Loucy (cell line): ENCODE data around the gene NME1.

Experiments used
- H2AFZ ChIP-seq: fragments of 200-600 bp; sonication (generic); 2 replicates; pipeline ENCODE4 v1.6.0; 2016; ENCODE audit warnings: antibody characterized with exemption, mild to moderate bottlenecking, low read length, moderate library complexity
- H3F3A ChIP-seq: fragments of 200-600 bp; 2 replicates; pipeline ENCODE4 v1.6.0; 2016; ENCODE audit warnings: antibody characterized with exemption, low read depth, mild to moderate bottlenecking
- H3K27me3 ChIP-seq: fragments of 200-600 bp; sonication (generic); 2 replicates; pipeline ENCODE4 v1.6.1; 2014; ENCODE audit warnings: low read length, mild to moderate bottlenecking; ENCODE audit not compliant: insufficient read depth, poor library complexity, severe bottlenecking
- H3K36me3 ChIP-seq: fragments of 200-600 bp; sonication (generic); 2 replicates; pipeline ENCODE4 v1.6.1; 2016; ENCODE audit warnings: low read length; ENCODE audit not compliant: insufficient read depth
- H3K4me1 ChIP-seq: fragments of 200-600 bp; sonication (generic); 2 replicates; pipeline ENCODE4 v1.5.1; 2014; ENCODE audit warnings: low read length, mild to moderate bottlenecking; ENCODE audit not compliant: insufficient read depth, poor library complexity, severe bottlenecking
- H3K4me2 ChIP-seq: fragments of 200-600 bp; sonication (generic); 2 replicates; pipeline ENCODE4 v1.6.0; 2014; ENCODE audit warnings: antibody characterized with exemption, low read length, low read depth, mild to moderate bottlenecking; ENCODE audit not compliant: poor library complexity, severe bottlenecking
- H3K4me3 ChIP-seq: fragments of 200-600 bp; sonication (generic); 2 replicates; pipeline ENCODE4 v1.5.1; 2014; ENCODE audit warnings: low read length, mild to moderate bottlenecking, mixed read lengths; ENCODE audit not compliant: poor library complexity, severe bottlenecking
- H3K79me2 ChIP-seq: fragments of 200-600 bp; sonication (generic); 2 replicates; pipeline ENCODE4 v1.6.1; 2014; ENCODE audit warnings: low read length; ENCODE audit not compliant: insufficient read depth
- H3K9ac ChIP-seq: fragments of 200-600 bp; sonication (generic); 2 replicates; pipeline ENCODE4 v1.6.0; 2014; ENCODE audit warnings: mild to moderate bottlenecking, low read depth, low read length, moderate library complexity; ENCODE audit not compliant: poor library complexity, severe bottlenecking
- H3K9me2 ChIP-seq: fragments of 200-600 bp; sonication (generic); replicated peaks from 2 replicates; pipeline ENCODE4 v1.6.1; 2016; ENCODE audit warnings: low read depth, low read length, mixed read lengths
- H3K9me3 ChIP-seq: fragments of 200-600 bp; sonication (generic); 2 replicates; pipeline ENCODE4 v1.6.1; 2014; ENCODE audit warnings: mild to moderate bottlenecking, antibody characterized with exemption, low read length, low read depth; ENCODE audit not compliant: insufficient read depth
- H4K20me1 ChIP-seq: fragments of 200-600 bp; sonication (generic); 2 replicates; pipeline ENCODE4 v1.6.0; 2014; ENCODE audit warnings: antibody characterized with exemption, low read length, mild to moderate bottlenecking; ENCODE audit not compliant: insufficient read depth, poor library complexity, severe bottlenecking
- EZH2phosphoT487 ChIP-seq: fragments of 200-600 bp; IDR thresholded peaks from 2 replicates; pipeline ENCODE4 v1.6.1; 2018; ENCODE audit warnings: antibody characterized with exemption, mild to moderate bottlenecking, moderate library complexity, borderline replicate concordance
- TF ChIP-seq, protein P1 (sequence below): fragments of 200-600 bp; sonication (generic); conservative IDR thresholded peaks from 2 replicates; pipeline ENCODE4 v1.5.1; 2014; ENCODE audit warnings: mild to moderate bottlenecking, antibody characterized with exemption, low read length

NME1 gene

GRCh38 chr17:51200846-51201245 lies 47.5 kb downstream of the NME1 start:
- H3K36me3 ChIP-seq: peaks cover 80% of the 10 kb centered on the region
- no peak overlapping the region for H3K9ac ChIP-seq
- H3K4me2 ChIP-seq: no peak overlapping the region
- H3K27me3 ChIP-seq: no peaks in the 10 kb centered on the region
- no peaks in the 10 kb centered on the region for H3K79me2 ChIP-seq
- H3K4me1 ChIP-seq: peaks cover 8% of the 10 kb centered on the region
- no peak overlapping the region for H2AFZ ChIP-seq
- TF ChIP-seq, protein P1, sequence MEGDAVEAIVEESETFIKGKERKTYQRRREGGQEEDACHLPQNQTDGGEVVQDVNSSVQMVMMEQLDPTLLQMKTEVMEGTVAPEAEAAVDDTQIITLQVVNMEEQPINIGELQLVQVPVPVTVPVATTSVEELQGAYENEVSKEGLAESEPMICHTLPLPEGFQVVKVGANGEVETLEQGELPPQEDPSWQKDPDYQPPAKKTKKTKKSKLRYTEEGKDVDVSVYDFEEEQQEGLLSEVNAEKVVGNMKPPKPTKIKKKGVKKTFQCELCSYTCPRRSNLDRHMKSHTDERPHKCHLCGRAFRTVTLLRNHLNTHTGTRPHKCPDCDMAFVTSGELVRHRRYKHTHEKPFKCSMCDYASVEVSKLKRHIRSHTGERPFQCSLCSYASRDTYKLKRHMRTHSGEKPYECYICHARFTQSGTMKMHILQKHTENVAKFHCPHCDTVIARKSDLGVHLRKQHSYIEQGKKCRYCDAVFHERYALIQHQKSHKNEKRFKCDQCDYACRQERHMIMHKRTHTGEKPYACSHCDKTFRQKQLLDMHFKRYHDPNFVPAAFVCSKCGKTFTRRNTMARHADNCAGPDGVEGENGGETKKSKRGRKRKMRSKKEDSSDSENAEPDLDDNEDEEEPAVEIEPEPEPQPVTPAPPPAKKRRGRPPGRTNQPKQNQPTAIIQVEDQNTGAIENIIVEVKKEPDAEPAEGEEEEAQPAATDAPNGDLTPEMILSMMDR: no peak
- TF ChIP-seq EZH2phosphoT487: no peak
- no peaks in the 10 kb centered on the region for H4K20me1 ChIP-seq
- H3K9me2 ChIP-seq: no peaks in the 10 kb centered on the region
- no peaks in the 10 kb centered on the region for H3F3A ChIP-seq
- no peaks in the 10 kb centered on the region for H3K9me3 ChIP-seq
- H3K4me3 ChIP-seq: no peak overlapping the region

DNA sequence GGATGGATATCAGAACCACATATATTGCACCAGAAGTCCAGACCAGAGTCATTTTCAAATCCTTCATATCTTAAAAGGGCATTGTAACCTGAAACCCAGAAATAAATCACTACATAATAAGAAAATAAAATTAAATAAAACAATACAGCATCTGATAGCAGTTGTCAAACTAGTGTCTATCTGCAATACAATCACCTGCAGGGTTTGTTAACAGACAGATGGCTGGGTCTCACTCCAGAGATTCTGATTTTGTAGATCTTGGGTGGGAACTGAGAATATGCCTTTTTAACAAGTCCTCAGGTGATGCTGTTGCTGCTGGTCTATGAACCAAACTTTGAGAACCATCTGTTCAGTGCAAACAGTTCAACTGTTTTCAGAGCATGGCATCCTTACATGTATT lies 50.5 kb downstream of the NME1 start:
- Histone ChIP-seq H3K4me3 (no peak overlapping the region), H3K9ac (no peak overlapping the region), H3F3A (no peaks in the 10 kb centered on the region), H3K9me2 (no peaks in the 10 kb centered on the region), H3K9me3 (no peaks in the 10 kb centered on the region), H2AFZ (no peak overlapping the region), H3K4me2 (no peak overlapping the region), H3K4me1 (peaks cover 8% of the 10 kb centered on the region), H3K79me2 (no peaks in the 10 kb centered on the region), H4K20me1 (no peaks in the 10 kb centered on the region), H3K27me3 (no peaks in the 10 kb centered on the region), H3K36me3 (peaks cover 90% of the 10 kb centered on the region)
- TF ChIP-seq, protein P1: no peak
- TF ChIP-seq EZH2phosphoT487: no peak
